GM18505 (cell line): Measurements from ENCODE around the gene SLC5A2.
"Not testable (repeated sequence)": the region's sequence is repeated elsewhere in the genome, so short reads cannot be mapped to it uniquely, and the experiment has no call there.

Source experiments
- ATAC-seq: cut with Tn5 transposase; IDR thresholded peaks from one replicate; pipeline ENCODE4 v1.9.1; 2021; ENCODE audit not compliant: unreplicated experiment
- POLR2A ChIP-seq: IDR thresholded peaks from 4 replicates; pipeline ENCODE4 v1.6.1; 2011; ENCODE audit warnings: borderline replicate concordance; ENCODE audit not compliant: insufficient read depth, insufficient read length; ENCODE audit errors: extremely low read depth

The SLC5A2 gene

DNA sequence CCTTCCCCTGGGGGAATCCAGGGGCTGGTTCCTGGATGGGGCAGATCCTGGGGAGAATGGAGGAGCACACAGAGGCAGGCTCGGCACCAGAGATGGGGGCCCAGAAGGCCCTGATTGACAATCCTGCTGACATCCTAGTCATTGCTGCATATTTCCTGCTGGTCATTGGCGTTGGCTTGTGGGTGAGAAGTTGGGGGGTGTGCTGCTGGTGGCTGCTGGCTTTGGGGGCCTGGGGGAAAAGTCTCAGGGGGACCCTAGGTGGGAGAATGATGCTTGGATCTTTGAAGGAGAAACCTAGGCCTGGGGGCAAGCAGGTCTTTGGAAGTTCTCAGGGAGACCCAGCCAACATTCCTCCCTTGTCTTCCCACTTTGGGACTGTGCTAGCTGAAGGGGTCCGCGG lies at the start of gene SLC5A2:
SLC5A2 (plus strand) TSS at position 43 of the 400 bp plus-strand sequence; CDS start at position 57, 14 bp downstream.
- TF ChIP-seq POLR2A: no peak

GRCh38 chr16:31435341-31436220 lies 47.3 kb upstream of the SLC5A2 start:
- TF ChIP-seq POLR2A: no peak

More for the DNA sequence above, at the start of gene SLC5A2:
- ATAC-seq: no peak

GRCh38 chr16:31436221-31437045 lies 46.5 kb upstream of the SLC5A2 start:
- no peak for ATAC-seq
- TF ChIP-seq POLR2A: no peak

More at GRCh38 chr16:31435341-31436220, 47.3 kb upstream of the SLC5A2 start:
- no peak for ATAC-seq

- TF ChIP-seq POLR2A: no peak
- ATAC-seq: no peak
These were observed 44.5 kb upstream of the SLC5A2 start for GRCh38 chr16:31438414-31438813.

DNA sequence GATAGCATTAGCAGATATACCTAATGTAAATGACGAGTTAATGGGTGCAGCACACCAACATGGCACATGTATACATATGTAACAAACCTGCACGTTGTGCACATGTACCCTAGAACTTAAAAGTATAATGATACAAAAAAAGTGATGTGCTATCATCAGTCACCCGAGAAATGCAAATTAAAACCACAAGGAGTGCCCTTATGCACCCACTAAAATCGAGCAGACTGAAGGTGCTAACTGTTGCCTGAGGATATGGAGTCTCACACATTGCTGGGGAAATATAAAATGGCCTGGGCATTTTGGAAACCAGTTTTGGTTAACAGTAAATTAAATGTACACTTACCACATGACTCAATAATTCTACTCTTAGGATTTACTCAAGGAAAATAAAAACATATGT lies 43.9 kb upstream of the SLC5A2 start:
- ATAC-seq: not testable (repeated sequence)

GRCh38 chr16:31439519-31439918 lies 43.4 kb upstream of the SLC5A2 start:
- no peak for ATAC-seq
- TF ChIP-seq POLR2A: no peak

- no peak for ATAC-seq
- TF ChIP-seq POLR2A: no peak
These were observed 42.3 kb upstream of the SLC5A2 start for GRCh38 chr16:31440516-31441184.

DNA sequence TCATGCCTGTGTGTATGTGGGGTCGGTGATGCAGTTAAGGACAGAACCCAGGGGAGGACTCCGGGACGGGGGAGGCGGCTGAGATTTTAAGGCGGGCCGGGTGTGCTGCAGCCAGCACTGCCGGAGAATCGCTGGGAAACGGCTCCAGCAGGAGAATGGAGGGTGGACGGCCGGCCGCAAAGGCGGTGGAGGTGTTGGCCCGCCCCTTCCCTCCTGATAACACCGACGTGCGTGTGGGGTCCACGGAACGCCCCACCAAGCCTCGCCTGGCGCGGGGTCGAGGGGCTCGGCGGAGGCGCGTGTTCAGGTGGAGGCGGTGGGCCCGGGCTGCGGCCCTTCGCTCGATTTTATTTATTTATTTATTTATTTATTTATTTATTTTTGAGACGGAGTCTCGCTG lies 41.0 kb upstream of the SLC5A2 start:
- ATAC-seq: no peak
- TF ChIP-seq POLR2A: no peak

GRCh38 chr16:31445931-31446330 lies 37.0 kb upstream of the SLC5A2 start:
- not testable (repeated sequence) for ATAC-seq

DNA sequence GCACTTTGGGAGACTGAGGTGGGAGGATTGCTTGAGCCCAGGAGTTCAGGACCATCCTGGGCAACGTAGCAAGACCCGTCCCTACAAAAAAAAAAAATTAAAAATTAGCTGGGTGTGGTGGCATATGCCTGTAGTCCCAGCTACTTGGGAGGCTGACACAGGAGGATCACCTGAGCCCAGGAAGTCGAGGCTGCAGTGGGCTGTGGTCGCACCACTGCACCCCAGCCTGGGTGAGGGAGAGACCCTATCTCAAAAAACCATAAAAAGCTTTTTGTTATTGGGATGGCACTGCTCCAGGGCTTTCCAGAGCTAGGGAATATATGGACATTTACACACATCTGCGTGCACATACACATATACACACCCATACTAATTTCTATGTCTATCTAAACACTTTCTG lies 31.7 kb upstream of the SLC5A2 start:
- TF ChIP-seq POLR2A: no peak
- no peak for ATAC-seq

DNA sequence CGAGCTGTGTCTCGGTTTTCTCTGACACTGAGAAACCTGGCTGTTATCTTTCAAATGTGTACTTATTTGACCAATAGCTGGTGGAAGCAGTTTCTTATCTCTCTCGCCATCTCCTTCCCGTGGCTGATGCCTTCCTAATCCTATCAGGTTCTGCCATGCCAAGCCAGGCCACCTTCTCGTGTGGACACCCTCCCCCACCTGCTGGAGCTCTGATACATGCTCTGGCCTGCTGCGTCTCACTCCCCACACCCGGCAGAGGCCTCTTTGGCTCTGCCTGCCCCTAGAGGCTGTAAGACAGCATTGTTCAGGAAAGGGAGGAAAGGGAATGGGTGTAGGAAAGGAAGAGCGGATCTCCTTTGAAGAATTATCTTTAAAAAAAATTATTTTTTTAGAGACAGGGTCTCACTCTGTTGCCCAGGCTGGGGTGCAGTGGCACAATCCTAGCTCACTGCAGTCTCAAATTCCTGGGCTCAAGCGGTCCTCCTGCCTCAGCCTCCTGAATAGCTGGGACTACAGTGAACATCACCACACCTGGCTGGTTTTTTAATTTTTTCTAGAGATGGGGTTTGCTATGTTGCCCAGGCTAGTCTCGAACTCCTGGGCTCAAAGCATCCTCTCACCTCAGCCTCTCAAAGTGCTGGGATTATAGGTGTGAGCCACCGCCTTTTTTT lies 31.1 kb upstream of the SLC5A2 start:
- no peak for TF ChIP-seq POLR2A
- no peak for ATAC-seq

DNA sequence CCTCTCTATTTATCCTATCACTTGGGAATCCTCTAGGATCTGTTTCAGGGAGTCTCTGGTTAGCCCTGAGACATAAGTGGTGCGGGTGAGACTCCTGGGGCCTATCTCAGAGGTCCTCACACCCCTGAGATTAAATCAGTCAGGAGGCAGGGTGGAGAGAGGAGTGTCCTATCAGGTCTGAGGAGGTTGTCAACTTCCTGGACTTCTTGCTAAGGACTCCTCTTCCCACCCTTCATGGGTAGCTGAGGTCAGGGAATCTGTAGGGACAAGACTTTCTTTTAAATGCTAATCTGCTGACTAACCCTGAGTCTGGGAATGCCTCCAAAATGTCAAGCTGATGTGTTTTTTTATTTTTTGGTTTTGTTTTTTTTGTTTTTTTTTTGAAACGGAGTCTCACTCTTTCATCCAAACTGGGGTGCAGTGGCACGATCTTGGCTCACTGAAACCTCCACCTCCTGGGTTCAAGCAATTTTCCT lies 30.3 kb upstream of the SLC5A2 start:
- no peak for TF ChIP-seq POLR2A
- no peak for ATAC-seq
